HG03045 (cell line): Measurements from ENCODE around the gene ZMYND11.
"Not testable (repeated sequence)": the region's sequence is repeated elsewhere in the genome, so short reads cannot be mapped to it uniquely, and the experiment has no call there.

Experiments used
- ATAC-seq: cut with Tn5 transposase; IDR thresholded peaks from one replicate; pipeline ENCODE4 v1.9.1; 2021; ENCODE audit warnings: mild to moderate bottlenecking, moderate library complexity; ENCODE audit not compliant: unreplicated experiment

ZMYND11 gene

DNA sequence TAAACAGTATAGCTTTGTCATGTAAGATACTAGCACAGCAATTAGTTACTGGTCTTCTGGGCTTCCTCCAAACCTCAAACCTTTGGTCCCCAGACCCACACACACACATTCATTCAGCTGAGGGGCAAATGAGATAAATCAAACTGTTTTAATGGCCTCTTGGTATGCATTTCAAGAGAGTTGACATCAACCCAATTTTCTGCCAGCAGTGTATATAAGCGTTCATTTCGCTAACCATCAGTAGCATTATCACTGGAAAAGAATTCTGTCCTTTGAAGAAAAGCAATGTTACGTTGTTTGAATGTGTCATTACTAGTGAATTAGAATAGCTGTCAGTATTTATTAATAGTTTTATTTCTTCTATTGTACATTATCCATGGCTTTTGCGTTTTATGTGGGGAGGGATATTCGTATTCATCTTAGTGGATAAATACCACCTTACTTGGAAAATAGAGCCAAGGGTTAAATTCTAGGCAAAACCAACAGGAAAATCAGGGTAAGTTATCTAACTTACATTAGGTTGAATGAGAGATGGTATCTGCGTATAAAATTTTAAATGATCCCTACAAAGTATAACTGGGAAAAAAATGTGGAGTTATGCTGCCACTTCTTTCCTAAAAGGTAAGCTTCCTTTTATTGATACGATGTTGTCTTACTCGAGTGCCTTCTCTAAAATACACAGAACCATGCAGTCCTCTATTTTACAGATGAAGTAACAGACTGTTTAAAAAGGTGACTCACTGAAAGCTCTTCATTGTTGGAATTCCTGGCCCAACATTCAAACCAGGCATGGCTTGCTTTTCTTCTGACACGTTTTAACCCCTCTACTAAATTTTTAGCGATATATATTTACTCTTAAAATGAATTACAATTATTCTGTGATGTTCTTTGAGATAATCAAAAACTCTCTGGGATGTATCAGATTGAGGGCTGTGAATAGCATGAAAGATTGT, 2.0 kb upstream of the ZMYND11 start:
- no peak for ATAC-seq

DNA sequence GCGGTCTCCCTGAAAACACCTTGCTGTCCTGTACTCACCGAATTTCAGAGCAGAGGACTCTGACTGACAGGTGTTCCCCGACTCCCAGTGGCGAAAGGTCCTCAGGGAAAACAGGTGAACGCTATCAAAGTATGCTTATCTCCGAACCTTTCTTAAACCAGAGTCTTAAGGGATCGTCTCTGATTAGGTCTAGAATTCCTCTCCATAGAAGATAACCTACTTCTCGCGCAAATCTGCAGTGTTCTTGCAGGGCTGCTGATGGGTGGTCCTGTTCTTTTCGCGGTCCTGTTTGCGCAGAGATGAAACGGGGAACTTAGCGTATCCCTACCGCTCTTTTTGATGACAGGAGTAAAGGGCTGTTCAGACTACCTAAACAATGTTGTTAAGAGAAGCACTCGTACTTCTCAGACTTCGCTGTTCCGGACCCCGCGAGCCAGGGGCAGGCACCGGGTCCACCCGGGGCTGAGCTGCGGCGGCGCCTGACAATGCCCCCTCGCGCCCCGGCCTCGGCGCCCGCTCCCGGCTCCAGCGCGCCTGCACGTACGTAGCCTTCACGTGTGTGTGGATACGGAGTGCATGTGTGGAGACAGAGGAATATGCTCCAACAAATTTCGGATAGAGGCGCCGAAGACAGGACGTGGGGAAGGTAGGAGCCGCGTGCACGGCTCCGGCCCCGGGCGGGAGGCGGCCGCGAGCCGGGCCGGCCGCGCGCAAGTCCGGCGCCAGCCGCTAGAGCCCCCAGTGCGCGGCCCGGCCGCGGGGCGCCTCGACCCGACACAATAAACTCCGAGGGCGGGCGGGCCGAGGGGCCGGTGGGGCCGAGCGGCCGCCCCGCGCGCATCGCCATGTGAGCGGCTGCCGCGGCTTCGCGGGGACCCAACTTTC, 766 bp upstream of the ZMYND11 start:
- ATAC-seq: peak; percentile 37

DNA sequence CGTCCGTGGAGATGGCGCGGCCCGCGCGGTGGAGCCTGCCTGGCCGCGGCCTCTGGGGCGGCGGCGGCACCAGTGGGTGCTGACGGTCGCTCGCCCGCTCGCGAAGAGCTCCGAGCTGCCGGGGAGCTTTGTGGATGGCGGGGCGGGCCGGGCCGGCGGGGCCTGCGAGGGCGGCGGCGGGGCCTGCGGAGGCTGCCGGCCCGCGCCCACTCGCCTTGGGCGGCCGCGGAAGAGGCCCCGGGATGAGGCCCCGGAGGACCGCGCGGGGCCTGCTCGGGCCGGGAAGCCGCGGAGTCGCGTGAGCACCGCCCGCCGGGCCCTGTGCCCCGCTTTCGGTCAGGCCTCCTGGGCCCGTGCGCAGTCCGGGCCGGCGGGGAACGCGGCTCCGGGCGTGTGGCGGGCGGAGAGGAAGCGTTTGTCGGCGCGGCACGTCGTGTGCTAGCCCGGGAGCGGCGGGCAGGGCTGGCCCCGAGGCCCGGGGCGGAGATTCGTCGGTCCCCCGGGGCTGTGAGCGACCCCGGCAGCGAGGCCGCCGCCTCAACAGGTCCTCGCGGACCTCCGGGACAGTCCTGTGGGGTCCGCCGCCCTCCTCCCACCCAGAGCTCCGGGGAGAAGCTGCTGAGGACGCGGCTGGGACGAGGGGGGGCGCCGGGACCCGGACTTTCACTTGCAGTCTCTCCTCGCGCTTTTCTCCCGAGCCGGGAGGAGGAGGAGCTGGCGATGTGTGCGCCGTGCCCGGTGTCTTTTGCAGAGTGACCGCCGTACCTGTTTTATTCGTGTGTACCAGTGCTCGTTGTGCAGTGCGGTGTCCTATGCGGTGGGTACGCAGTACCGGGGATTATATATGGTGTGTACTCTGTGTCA, 578 bp downstream of the ZMYND11 start:
- peak; percentile 34 for ATAC-seq

DNA sequence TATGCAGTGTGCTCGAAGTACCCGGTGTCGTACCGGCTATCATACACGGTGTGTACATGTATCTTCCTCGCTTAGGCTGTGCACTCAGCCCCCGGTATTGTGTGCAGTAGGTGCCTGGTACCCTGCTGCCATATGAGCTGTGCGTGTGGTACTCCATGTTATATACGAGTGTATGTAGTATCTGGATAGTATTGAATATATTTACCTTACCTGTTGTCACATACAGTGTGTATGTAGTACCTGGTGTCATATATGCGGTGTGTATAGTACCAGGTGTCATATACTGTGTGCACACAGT, 1.2 kb downstream of the ZMYND11 start:
- ATAC-seq: peak; percentile 13

GRCh38 chr10:137031-137430, 1.8 kb downstream of the ZMYND11 start:
- no peak for ATAC-seq

- no peak for ATAC-seq
Observed at GRCh38 chr10:137606-138005, 2.4 kb downstream of the ZMYND11 start.

DNA sequence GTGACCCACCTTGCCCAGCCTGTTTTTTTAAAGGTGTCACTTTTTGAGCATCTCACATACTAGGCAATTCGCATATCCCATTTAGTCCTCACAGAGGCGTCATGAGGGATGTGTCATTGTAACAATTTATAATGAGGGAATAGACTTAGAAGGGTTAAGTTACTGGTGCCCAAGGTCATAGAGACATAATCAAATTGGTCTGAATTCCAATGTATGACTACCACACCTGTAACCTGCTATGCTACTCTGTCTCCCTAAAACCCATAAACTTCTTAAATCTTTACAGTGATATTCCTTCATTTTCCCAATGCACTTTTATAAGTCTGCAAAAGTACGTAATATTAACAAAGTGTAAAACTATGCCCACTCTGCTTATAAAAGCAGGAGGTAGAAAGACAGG, 7.1 kb downstream of the ZMYND11 start:
- ATAC-seq: no peak

- ATAC-seq: no peak
Observed at GRCh38 chr10:152915-153314, 17.7 kb downstream of the ZMYND11 start.

- ATAC-seq: no peak
Observed at GRCh38 chr10:154348-154747, 19.1 kb downstream of the ZMYND11 start.

DNA sequence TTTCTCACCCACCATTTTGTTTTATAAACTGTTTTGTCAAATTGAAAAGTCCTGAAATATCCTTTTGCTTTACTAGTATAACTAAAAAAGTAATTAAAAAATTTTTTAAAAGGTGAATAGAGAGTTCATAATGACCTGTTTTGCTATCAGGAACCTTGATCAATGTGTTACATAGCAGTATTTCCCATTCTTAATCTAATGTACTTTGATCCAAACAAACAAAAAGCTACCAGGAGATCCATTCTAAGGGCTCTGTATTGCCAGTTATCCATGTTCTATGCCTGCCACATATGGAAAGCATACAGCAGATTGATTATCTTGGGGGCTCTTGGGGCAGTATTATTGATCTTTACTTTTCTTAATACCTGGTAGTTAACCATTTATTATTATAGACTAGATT, 32.1 kb downstream of the ZMYND11 start:
- ATAC-seq: no peak

- no peak for ATAC-seq
Observed at GRCh38 chr10:173741-174140, 38.5 kb downstream of the ZMYND11 start.

- ATAC-seq: no peak
Observed at GRCh38 chr10:176677-177076, 41.4 kb downstream of the ZMYND11 start.

GRCh38 chr10:178208-178607, 43.0 kb downstream of the ZMYND11 start:
- ATAC-seq: no peak

- no peak for ATAC-seq
Observed at GRCh38 chr10:178723-179122, 43.5 kb downstream of the ZMYND11 start.

- ATAC-seq: no peak
Observed at GRCh38 chr10:182441-183201, 47.4 kb downstream of the ZMYND11 start.

- no peak for ATAC-seq
Observed at GRCh38 chr10:184174-184573, 48.9 kb downstream of the ZMYND11 start.

GRCh38 chr10:184911-185310, 49.7 kb downstream of the ZMYND11 start:
- ATAC-seq: no peak

- not testable (repeated sequence) for ATAC-seq
Observed at GRCh38 chr10:185571-185970, 50.3 kb downstream of the ZMYND11 start.

DNA sequence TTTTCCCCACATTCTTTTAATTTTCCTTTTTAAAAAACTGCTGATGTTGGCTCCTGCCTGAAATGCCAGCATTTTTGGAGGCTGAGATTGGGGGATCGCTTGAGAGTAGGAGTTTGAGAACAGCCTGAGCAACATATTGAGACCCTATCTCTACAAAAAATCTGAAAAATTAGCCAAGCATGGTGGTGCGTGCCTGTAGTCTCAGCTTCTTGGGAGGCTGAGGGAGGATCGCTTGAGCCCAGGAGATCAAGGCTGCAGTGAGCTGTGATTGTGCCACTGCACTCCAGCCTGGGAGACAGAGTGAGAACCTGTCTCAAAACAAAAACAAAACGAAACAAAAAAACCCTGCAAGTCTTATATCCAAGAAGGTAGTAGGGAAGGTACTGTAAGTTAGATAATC, 51.7 kb downstream of the ZMYND11 start:
- ATAC-seq: no peak

DNA sequence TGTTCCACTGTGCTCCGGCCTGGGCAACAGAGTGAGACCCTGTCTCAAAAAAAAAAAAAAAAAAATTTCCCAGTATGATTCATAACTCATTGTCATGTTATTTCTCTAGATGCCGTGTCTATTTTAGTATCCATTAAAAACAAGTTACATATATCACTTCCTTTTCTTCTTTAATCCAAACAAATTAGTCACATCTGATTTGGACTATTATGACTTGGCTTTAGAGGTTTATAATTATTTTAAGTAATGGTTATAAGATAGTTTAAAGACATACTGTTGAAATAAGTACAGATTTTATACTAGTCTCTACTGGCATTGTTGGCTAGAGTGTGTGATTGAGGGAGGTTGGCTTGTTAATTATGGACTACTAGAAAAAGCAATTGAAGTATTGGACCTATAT, 53.3 kb downstream of the ZMYND11 start:
- ATAC-seq: no peak
